ENCODE measurements around the gene VEZF1. TPM values are rescaled to one million over a fixed set of nuclear protein-coding genes. Genes with fewer than 3 reads are reported as not detected.

Gene VEZF1
- total and polyA plus RNA-seq, 2 experiments from 2014 or later, result 20.9 to 57.3 TPM

DNA sequence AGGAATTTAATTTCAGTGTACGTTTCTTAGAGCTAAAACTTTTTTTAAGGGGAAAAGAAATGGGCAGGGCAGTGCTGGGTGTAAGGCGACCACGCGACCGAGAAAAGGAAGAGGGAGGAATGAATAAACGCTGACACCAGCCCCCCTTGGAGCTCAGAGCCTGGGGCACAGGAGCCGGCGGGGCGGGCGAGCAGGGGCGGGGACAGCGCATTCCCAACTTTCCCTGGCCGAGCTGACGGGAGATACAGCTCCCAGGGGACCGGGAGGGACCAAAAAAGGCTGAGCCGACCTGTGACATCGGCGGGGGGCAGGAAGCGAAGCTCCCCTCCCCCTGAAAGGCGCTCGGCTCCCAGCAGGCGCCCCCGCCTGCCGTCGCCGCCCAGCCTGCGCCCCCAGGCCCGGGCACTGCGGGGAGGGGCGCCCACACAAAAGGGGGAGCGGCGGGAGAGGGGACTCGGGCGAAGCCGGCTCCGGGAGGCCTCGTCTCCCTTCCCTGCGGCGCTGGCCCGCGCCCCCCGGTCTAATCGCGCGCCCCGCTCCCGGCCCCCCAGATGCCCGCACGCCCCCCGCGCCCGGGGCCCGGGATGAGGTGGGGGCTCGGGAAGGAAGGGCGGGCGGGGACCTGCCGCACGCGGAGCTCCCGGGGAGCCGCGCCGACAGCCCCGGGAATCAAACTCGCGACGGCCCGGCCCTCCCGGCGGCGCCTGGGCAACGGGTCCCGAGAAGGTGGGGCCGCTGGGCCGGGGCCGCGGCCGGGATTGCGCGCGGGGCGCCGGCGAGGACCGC lies 33.5 kb downstream of the VEZF1 start:
- DNase-seq (ENCODE audit: low spot score), result peak; percentile 70
- Histone ChIP-seq H3K4me1 (ENCODE audit: insufficient read depth) (peaks cover 38% of the 10 kb centered on the region), H3K9me3 (ENCODE audit: low read depth) (no peaks in the 10 kb centered on the region), H3K36me3 (replicated peaks; ENCODE audit: insufficient read depth, low read depth) (no peaks in the 10 kb centered on the region), H3K27me3 (no peaks in the 10 kb centered on the region), H3K4me2 (peak overlapping the region; percentile 93), H3K9me2 (replicated peaks; ENCODE audit: insufficient read depth) (no peaks in the 10 kb centered on the region), H3K79me2 (peaks cover 39% of the 10 kb centered on the region), H2AFZ (peak overlapping the region; percentile 88), H3K27ac (peak overlapping the region; percentile 89), H4K20me1 (ENCODE audit: insufficient read depth, poor library complexity, severe bottlenecking) (no peaks in the 10 kb centered on the region), H3K4me3 (peak overlapping the region; percentile 85)
- WGBS (ENCODE audit: low lambda C conversion rate, missing lambda C conversion rate), result 4% methylated on average over 10 of the region's 85 CpGs
- TF ChIP-seq, protein P1, sequence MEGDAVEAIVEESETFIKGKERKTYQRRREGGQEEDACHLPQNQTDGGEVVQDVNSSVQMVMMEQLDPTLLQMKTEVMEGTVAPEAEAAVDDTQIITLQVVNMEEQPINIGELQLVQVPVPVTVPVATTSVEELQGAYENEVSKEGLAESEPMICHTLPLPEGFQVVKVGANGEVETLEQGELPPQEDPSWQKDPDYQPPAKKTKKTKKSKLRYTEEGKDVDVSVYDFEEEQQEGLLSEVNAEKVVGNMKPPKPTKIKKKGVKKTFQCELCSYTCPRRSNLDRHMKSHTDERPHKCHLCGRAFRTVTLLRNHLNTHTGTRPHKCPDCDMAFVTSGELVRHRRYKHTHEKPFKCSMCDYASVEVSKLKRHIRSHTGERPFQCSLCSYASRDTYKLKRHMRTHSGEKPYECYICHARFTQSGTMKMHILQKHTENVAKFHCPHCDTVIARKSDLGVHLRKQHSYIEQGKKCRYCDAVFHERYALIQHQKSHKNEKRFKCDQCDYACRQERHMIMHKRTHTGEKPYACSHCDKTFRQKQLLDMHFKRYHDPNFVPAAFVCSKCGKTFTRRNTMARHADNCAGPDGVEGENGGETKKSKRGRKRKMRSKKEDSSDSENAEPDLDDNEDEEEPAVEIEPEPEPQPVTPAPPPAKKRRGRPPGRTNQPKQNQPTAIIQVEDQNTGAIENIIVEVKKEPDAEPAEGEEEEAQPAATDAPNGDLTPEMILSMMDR (IDR thresholded peaks at IDR 0.05; ENCODE audit: poor library complexity), result no peak
- TF ChIP-seq EZH2 (IDR thresholded peaks at IDR 0.05; ENCODE audit: borderline replicate concordance) (no peak), EZH2phosphoT487 (IDR thresholded peaks at IDR 0.05; ENCODE audit: low read depth, severe bottlenecking, unreplicated experiment) (no peak)

DNA sequence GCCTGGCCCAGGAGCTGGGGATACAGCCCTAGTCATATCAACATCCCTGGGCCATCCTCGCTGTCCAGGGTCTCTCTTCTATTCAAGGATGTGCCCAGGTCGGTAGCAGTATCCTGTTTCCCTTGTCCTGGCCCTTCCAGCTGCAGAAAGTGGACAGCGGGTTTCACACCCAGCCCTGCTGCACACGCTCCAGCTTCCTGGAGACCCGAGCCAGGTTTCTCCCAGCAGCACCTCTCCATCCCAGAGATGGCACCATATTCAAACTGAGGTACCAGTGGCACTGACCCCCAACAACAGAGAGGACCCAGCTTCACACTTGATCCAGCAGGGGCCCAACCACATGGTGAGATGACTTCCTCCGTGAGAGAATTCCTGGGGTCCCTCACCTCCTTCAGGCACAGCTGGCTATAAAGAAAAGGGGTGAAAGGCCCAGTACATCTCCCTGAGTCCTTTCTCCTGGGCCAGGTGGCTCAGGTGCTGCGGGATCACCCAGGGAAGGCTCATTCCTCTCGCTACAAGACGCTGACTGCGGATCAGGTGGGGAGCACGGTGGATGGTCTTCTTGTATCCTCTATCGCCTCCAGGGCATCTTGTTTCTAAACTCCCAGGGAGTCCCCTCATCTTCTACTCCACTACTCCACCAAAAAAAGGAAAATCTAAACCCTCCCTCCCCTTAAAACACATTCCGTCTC lies 34.2 kb downstream of the VEZF1 start:
- Histone ChIP-seq H3K9me2 (replicated peaks; ENCODE audit: insufficient read depth) (no peaks in the 10 kb centered on the region), H3K27ac (peak overlapping the region; percentile 89), H3K9me3 (ENCODE audit: low read depth) (no peaks in the 10 kb centered on the region), H3K79me2 (peaks cover 43% of the 10 kb centered on the region), H3K4me1 (ENCODE audit: insufficient read depth) (peaks cover 46% of the 10 kb centered on the region), H3K36me3 (replicated peaks; ENCODE audit: insufficient read depth, low read depth) (no peaks in the 10 kb centered on the region), H2AFZ (no peak overlapping the region), H3K27me3 (no peaks in the 10 kb centered on the region), H3K4me2 (peak overlapping the region; percentile 93), H4K20me1 (ENCODE audit: insufficient read depth, poor library complexity, severe bottlenecking) (no peaks in the 10 kb centered on the region), H3K4me3 (peak overlapping the region; percentile 85)
- DNase-seq (ENCODE audit: low spot score), result no peak
- TF ChIP-seq EZH2phosphoT487 (IDR thresholded peaks at IDR 0.05; ENCODE audit: low read depth, severe bottlenecking, unreplicated experiment) (no peak), EZH2 (IDR thresholded peaks at IDR 0.05; ENCODE audit: borderline replicate concordance) (no peak)
- TF ChIP-seq, protein P1 (IDR thresholded peaks at IDR 0.05; ENCODE audit: poor library complexity), result no peak
- 68% methylated on average over 13 of the region's 13 CpGs for WGBS (ENCODE audit: low lambda C conversion rate, missing lambda C conversion rate)

DNA sequence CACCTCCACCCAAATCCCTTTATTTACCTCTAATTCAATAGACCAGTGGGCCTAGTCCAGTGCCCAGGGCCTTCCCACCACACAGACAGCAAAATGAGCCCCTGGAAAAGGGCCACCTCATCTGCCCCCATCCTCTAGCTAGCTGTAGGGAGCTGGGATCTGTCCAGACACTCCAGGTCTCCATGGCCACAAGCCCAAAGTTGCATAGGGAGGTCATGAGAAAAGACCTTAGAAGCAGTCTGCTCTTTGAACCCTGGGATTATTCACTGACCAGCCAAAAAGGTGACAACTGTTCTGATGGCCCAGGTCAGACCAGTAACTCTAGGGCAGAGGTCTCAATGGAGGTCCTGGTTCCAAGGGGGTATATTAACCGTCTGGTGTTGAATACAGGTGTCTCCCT lies 34.8 kb downstream of the VEZF1 start:
- H3K27me3 ChIP-seq, result no peaks in the 10 kb centered on the region
- H3K36me3 ChIP-seq (replicated peaks; ENCODE audit: insufficient read depth, low read depth), result no peaks in the 10 kb centered on the region
- TF ChIP-seq, protein P1 (IDR thresholded peaks at IDR 0.05; ENCODE audit: poor library complexity), result no peak
- no peak for TF ChIP-seq EZH2phosphoT487 (IDR thresholded peaks at IDR 0.05; ENCODE audit: low read depth, severe bottlenecking, unreplicated experiment)
- no peak for TF ChIP-seq EZH2 (IDR thresholded peaks at IDR 0.05; ENCODE audit: borderline replicate concordance)
- no peaks in the 10 kb centered on the region for H3K9me3 ChIP-seq (ENCODE audit: low read depth)
- no peak for DNase-seq (ENCODE audit: low spot score)
- 75% methylated on average over 1 of the region's 1 CpG for WGBS (ENCODE audit: low lambda C conversion rate, missing lambda C conversion rate)
- no peak overlapping the region for H3K27ac ChIP-seq
- H4K20me1 ChIP-seq (ENCODE audit: insufficient read depth, poor library complexity, severe bottlenecking), result no peaks in the 10 kb centered on the region
- no peaks in the 10 kb centered on the region for H3K9me2 ChIP-seq (replicated peaks; ENCODE audit: insufficient read depth)
- no peak overlapping the region for H2AFZ ChIP-seq
- H3K79me2 ChIP-seq, result peaks cover 43% of the 10 kb centered on the region
- no peak overlapping the region for H3K4me3 ChIP-seq
- H3K4me1 ChIP-seq (ENCODE audit: insufficient read depth), result peaks cover 49% of the 10 kb centered on the region
- peak overlapping the region; percentile 93 for H3K4me2 ChIP-seq
